ENCODE measurements around the gene OR2T11. TPM values are rescaled to one million over a fixed set of nuclear protein-coding genes. Genes with fewer than 3 reads are reported as not detected.
"Not testable (repeated sequence)": the region's sequence is repeated elsewhere in the genome, so short reads cannot be mapped to it uniquely, and the experiment has no call there.

The OR2T11 gene
- total RNA-seq, 1 donor from 2014 or later = 0.48 TPM

- DNase-seq (ENCODE audit: low spot score) = peak; percentile 10
These were observed 16.0 kb downstream of the OR2T11 start for GRCh38 chr1:248618878-248619277.

- DNase-seq (ENCODE audit: low spot score) = no peak
These were observed 16.8 kb downstream of the OR2T11 start for GRCh38 chr1:248618119-248618518.

GRCh38 chr1:248613742-248614141 lies 21.1 kb downstream of the OR2T11 start:
- DNase-seq (ENCODE audit: low spot score) = no peak

- DNase-seq (ENCODE audit: low spot score) = no peak
These were observed 22.9 kb downstream of the OR2T11 start for GRCh38 chr1:248611883-248612414.

GRCh38 chr1:248610301-248610700 lies 24.6 kb downstream of the OR2T11 start:
- DNase-seq (ENCODE audit: low spot score) = no peak

- DNase-seq (ENCODE audit: low spot score) = no peak
These were observed 35.5 kb downstream of the OR2T11 start for GRCh38 chr1:248599396-248599795.

GRCh38 chr1:248597589-248597988 lies 37.3 kb downstream of the OR2T11 start, which contains the start of gene OR2T10:
OR2T10 (minus strand) TSS chr1:248597700; CDS start chr1:248593768, 3,932 bp downstream.
- DNase-seq (ENCODE audit: low spot score) = no peak

- no peak for DNase-seq (ENCODE audit: low spot score)
These were observed 38.3 kb downstream of the OR2T11 start for GRCh38 chr1:248596615-248597014.

GRCh38 chr1:248593226-248593625 lies 41.7 kb downstream of the OR2T11 start:
- no peak for DNase-seq (ENCODE audit: low spot score)

GRCh38 chr1:248592655-248593054 lies 42.2 kb downstream of the OR2T11 start:
- DNase-seq (ENCODE audit: low spot score) = no peak

- DNase-seq (ENCODE audit: low spot score) = no peak
These were observed 44.8 kb downstream of the OR2T11 start for GRCh38 chr1:248590055-248590454.

- no peak for DNase-seq (ENCODE audit: low spot score)
These were observed 45.6 kb downstream of the OR2T11 start for GRCh38 chr1:248589334-248589733.

- no peak for DNase-seq (ENCODE audit: low spot score)
These were observed 49.6 kb downstream of the OR2T11 start for GRCh38 chr1:248585266-248585665.

GRCh38 chr1:248576260-248576980 lies 58.5 kb downstream of the OR2T11 start:
- DNase-seq (ENCODE audit: low spot score) = no peak

GRCh38 chr1:248574657-248575056 lies 60.2 kb downstream of the OR2T11 start, which contains the start of gene OR2T34:
OR2T34 (minus strand) TSS chr1:248574757; CDS start chr1:248574757, 0 bp downstream.
- DNase-seq (ENCODE audit: low spot score) = not testable (repeated sequence)

GRCh38 chr1:248573856-248574255 lies 61.0 kb downstream of the OR2T11 start:
- not testable (repeated sequence) for DNase-seq (ENCODE audit: low spot score)

Other genes starting within 250 kb of the OR2T11 start
- gene OR2T1, start 232.0 kb downstream of the OR2T11 start, total RNA-seq (ENCODE audit: insufficient read depth, low replicate concordance) = 1.4 TPM
- not detected for gene OR2T2, start 189.5 kb downstream of the OR2T11 start, total RNA-seq (ENCODE audit: insufficient read depth, low replicate concordance)
- not detected for gene OR2T3, start 161.7 kb downstream of the OR2T11 start, total RNA-seq (ENCODE audit: insufficient read depth, low replicate concordance)
- not detected for gene OR2T5, start 146.5 kb downstream of the OR2T11 start, total RNA-seq (ENCODE audit: insufficient read depth, low replicate concordance)
- gene OR2G6, start 127.0 kb downstream of the OR2T11 start, total RNA-seq (ENCODE audit: insufficient read depth, low replicate concordance) = 2.2 TPM
- gene OR2T29, start 72.3 kb downstream of the OR2T11 start, total RNA-seq (ENCODE audit: insufficient read depth, low replicate concordance) = 10.8 TPM
- not detected for gene OR2T34, start 60.3 kb downstream of the OR2T11 start, total RNA-seq (ENCODE audit: insufficient read depth, low replicate concordance)
- 0.72 TPM for gene OR2T10, start 37.4 kb downstream of the OR2T11 start, total RNA-seq (ENCODE audit: insufficient read depth, low replicate concordance)
- gene OR2T35, start 10.2 kb upstream of the OR2T11 start, total RNA-seq (ENCODE audit: insufficient read depth, low replicate concordance) = 7.2 TPM
- 1.4 TPM for gene OR2T27, start 20.4 kb upstream of the OR2T11 start, total RNA-seq (ENCODE audit: insufficient read depth, low replicate concordance)
- gene OR14I1, start 67.7 kb upstream of the OR2T11 start, total RNA-seq (ENCODE audit: insufficient read depth, low replicate concordance) = not detected
- gene LYPD8, start 120.7 kb upstream of the OR2T11 start, total RNA-seq (ENCODE audit: insufficient read depth, low replicate concordance) = not detected
- gene SH3BP5L, start 190.8 kb upstream of the OR2T11 start, total RNA-seq (ENCODE audit: insufficient read depth, low replicate concordance) = 14.0 TPM
- 14.0 TPM for gene ZNF672, start 203.1 kb upstream of the OR2T11 start, total RNA-seq (ENCODE audit: insufficient read depth, low replicate concordance)
- 40.0 TPM for gene ZNF692, start 224.0 kb upstream of the OR2T11 start, total RNA-seq (ENCODE audit: insufficient read depth, low replicate concordance)